Parathyroid adenoma (tissue), 2 donors: Measurements from ENCODE around the gene ITGB1.
"Not testable (repeated sequence)": the region's sequence is repeated elsewhere in the genome, so short reads cannot be mapped to it uniquely, and the experiment has no call there.

Experiments used
- H2AFZ ChIP-seq: fragments of 300-600 bp; sonication (generic); one replicate; pipeline ENCODE4 v1.7.0; 2017; ENCODE audit warnings: antibody characterized with exemption, mild to moderate bottlenecking
- H3K27ac ChIP-seq: fragments of 300-600 bp; sonication (generic); one replicate; pipeline ENCODE4 v1.7.0; 2017
- H3K27me3 ChIP-seq: fragments of 300-600 bp; sonication (generic); one replicate; pipeline ENCODE4 v1.7.0; 2017; ENCODE audit warnings: low read length; ENCODE audit not compliant: control insufficient read depth, insufficient read depth
- H3K36me3 ChIP-seq: fragments of 300-600 bp; sonication (generic); one replicate; pipeline ENCODE4 v1.7.0; 2017; ENCODE audit warnings: low read length; ENCODE audit not compliant: control insufficient read depth, insufficient read depth
- H3K4me1 ChIP-seq: fragments of 300-600 bp; sonication (generic); one replicate; pipeline ENCODE4 v1.7.0; 2017; ENCODE audit warnings: control low read depth
- H3K4me2 ChIP-seq: fragments of 300-600 bp; sonication (generic); one replicate; pipeline ENCODE4 v1.7.0; 2017; ENCODE audit warnings: low read length
- H3K4me3 ChIP-seq: fragments of 300-600 bp; sonication (generic); one replicate; pipeline ENCODE4 v1.7.0; 2017; ENCODE audit warnings: low read depth, low read length
- H3K79me2 ChIP-seq: fragments of 300-600 bp; sonication (generic); one replicate; pipeline ENCODE4 v1.7.0; 2017; ENCODE audit warnings: control low read depth
- H3K9ac ChIP-seq: fragments of 300-600 bp; sonication (generic); one replicate; pipeline ENCODE4 v1.7.0; 2017; ENCODE audit warnings: mild to moderate bottlenecking
- H3K9me3 ChIP-seq: fragments of 300-600 bp; sonication (generic); one replicate; pipeline ENCODE4 v1.7.0; 2017; ENCODE audit warnings: low read length; ENCODE audit not compliant: control insufficient read depth
- CTCF ChIP-seq: fragments of 300-600 bp; sonication (generic); IDR thresholded peaks from one replicate; pipeline ENCODE4 v1.7.0; 2017; ENCODE audit warnings: antibody characterized with exemption, mild to moderate bottlenecking
- donor health status: primary hyperparathyroidism.

ITGB1 gene

DNA sequence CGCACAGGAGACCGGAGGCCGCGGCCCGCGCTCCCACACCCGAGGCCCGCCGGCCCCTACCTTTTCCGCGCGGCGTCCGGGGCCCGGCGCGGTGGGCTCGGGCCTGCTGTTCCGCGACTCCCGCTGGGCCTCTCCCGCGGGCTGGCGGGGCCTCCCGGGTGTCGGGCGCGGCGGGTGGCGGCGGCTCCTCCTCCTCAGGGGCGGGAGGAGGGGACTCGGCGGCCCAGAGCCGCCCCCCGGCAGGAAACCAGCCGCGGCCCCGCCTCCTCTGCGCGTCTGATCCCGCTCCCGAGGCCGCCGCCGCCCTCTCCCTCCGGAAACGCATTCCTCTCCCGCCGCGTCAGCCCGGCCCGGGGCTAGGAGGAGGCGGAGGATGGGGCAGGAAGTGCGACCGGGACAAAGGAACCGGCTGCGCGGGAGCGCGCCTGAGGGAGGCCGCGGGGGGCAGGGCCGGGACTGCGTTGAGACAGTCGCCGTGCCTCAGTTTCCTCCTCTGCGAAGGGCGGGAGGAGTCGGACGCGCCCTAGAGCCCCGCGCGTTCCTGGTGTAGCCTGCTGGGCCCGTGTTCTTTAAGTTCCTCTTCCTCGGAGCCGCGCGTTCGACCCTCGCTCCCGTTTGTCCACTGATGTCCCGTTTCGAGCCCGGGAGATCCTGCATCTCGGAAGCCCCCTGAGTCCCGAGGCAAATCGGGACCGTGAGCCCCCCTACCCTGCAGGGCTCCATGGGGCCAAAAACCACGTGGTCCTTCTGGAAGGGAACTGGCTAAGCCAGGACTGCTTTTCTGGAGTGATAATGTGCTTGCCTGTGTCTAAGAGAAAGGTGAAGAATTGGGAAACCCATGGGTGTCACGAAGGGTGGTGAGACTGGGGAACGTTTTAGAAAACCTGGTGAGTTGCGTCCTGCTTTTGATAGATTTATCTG is at the start of gene ITGB1:
ITGB1 (minus strand) TSS at position 146 of the 921 bp plus-strand sequence. CDS start 22,672 bp downstream, outside the sequence.
- Histone ChIP-seq H3K4me3 (peak within 1 kb of the TSS; percentile 97), H3K27me3 (no peaks in the 10 kb centered on the region), H3K27ac (peak within 1 kb of the TSS; percentile 89), H3K79me2 (peaks cover 19% of the 10 kb centered on the region), H3K36me3 (no peaks in the 10 kb centered on the region), H3K4me1 (peaks cover 22% of the 10 kb centered on the region), H3K9me3 (no peaks in the 10 kb centered on the region), H3K4me2 (peak within 1 kb of the TSS; percentile 97), H3K9ac (peak within 1 kb of the TSS; percentile 84), H2AFZ (peak within 1 kb of the TSS; percentile 97)
- TF ChIP-seq CTCF, result no peak

DNA sequence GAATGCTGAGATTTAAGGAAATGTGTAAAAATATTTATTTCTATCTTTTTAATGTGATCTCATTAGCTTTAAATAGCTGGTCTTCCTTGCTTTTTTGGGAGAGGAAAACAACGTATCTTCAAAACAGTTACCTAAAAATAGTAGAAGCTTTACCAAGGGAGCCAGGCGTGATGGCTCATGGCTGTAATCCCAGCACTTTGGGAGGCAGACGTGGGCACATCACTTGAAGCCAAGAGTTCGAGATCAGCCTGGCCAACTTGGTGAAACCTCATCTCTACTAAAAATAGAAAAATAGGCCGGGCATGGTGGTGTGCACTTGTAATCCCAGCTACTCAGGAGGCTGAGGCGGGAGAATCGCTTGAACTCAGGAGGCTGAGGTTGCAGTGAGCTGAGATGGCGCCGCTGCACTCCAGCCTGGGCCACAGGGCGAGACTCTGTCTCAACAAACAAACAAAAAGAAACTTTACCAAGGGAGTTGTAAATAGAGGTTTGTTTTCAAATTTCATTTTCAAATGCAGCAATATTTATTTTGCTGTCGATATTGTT is 48.4 kb upstream of the ITGB1 start:
- no peak for TF ChIP-seq CTCF
- H3K4me3 ChIP-seq, result no peak overlapping the region
- H3K9ac ChIP-seq, result no peak overlapping the region
- H2AFZ ChIP-seq, result peak overlapping the region; percentile 92
- peaks cover 3% of the 10 kb centered on the region for H3K4me1 ChIP-seq
- no peak overlapping the region for H3K4me2 ChIP-seq
- no peaks in the 10 kb centered on the region for H3K36me3 ChIP-seq
- H3K79me2 ChIP-seq, result no peaks in the 10 kb centered on the region
- H3K27ac ChIP-seq, result peak overlapping the region; percentile 40
- no peaks in the 10 kb centered on the region for H3K27me3 ChIP-seq
- H3K9me3 ChIP-seq, result no peaks in the 10 kb centered on the region

GRCh38 chr10:33005322-33006301 is 47.6 kb upstream of the ITGB1 start:
- Histone ChIP-seq H3K27me3 (no peaks in the 10 kb centered on the region), H3K27ac (peak overlapping the region; percentile 40), H3K4me3 (peak overlapping the region; percentile 47), H2AFZ (peak overlapping the region; percentile 92), H3K9ac (no peak overlapping the region), H3K4me2 (peak overlapping the region; percentile 69), H3K79me2 (no peaks in the 10 kb centered on the region), H3K36me3 (no peaks in the 10 kb centered on the region), H3K9me3 (no peaks in the 10 kb centered on the region), H3K4me1 (peaks cover 3% of the 10 kb centered on the region)
- no peak for TF ChIP-seq CTCF

GRCh38 chr10:33001908-33002492 is 44.0 kb upstream of the ITGB1 start:
- Histone ChIP-seq H3K4me2 (no peak overlapping the region), H3K9me3 (no peaks in the 10 kb centered on the region), H3K27ac (no peak overlapping the region), H3K9ac (no peak overlapping the region), H3K36me3 (no peaks in the 10 kb centered on the region), H3K79me2 (no peaks in the 10 kb centered on the region), H3K4me1 (peaks cover 3% of the 10 kb centered on the region), H3K4me3 (no peak overlapping the region), H2AFZ (no peak overlapping the region), H3K27me3 (no peaks in the 10 kb centered on the region)
- TF ChIP-seq CTCF, result no peak

- H3K4me3 ChIP-seq, H3K4me2 ChIP-seq, H3K27ac ChIP-seq, H3K9ac ChIP-seq, H3K36me3 ChIP-seq, H3K4me1 ChIP-seq, H2AFZ ChIP-seq, H3K9me3 ChIP-seq, H3K27me3 ChIP-seq, H3K79me2 ChIP-seq: not testable (repeated sequence)
These were observed 40.1 kb upstream of the ITGB1 start for GRCh38 chr10:32998060-32998581.
